Measurements from ENCODE around the gene CDH23. TPM values are rescaled to one million over a fixed set of nuclear protein-coding genes. Genes with fewer than 3 reads are reported as not detected.

The CDH23 gene
- total RNA-seq, 1 experiment from 2014 or later: 0.06 TPM

- peak; percentile 36 for DNase-seq (ENCODE audit: low read depth)
Observed at GRCh38 chr10:71812016-71812912, 415.5 kb downstream of the CDH23 start.

- no peak for DNase-seq (ENCODE audit: low read depth)
Observed at GRCh38 chr10:71812913-71813590, 416.3 kb downstream of the CDH23 start.

- DNase-seq (ENCODE audit: low read depth): no peak
Observed at GRCh38 chr10:71814922-71815411, 418.2 kb downstream of the CDH23 start.

- DNase-seq (ENCODE audit: low read depth): no peak
Observed at GRCh38 chr10:71815515-71816130, 418.9 kb downstream of the CDH23 start.

GRCh38 chr10:71816421-71816851 is 419.7 kb downstream of the CDH23 start:
- no peak for DNase-seq (ENCODE audit: low read depth)

GRCh38 chr10:71816936-71817618 is 420.4 kb downstream of the CDH23 start:
- no peak for DNase-seq (ENCODE audit: low read depth)

- DNase-seq (ENCODE audit: low read depth): no peak
Observed at GRCh38 chr10:71817831-71818655, 421.3 kb downstream of the CDH23 start.

- no peak for DNase-seq (ENCODE audit: low read depth)
Observed at GRCh38 chr10:71818674-71819260, 422.0 kb downstream of the CDH23 start.

- DNase-seq (ENCODE audit: low read depth): no peak
Observed at GRCh38 chr10:71819441-71819861, 422.7 kb downstream of the CDH23 start.

- no peak for DNase-seq (ENCODE audit: low read depth)
Observed at GRCh38 chr10:71819985-71820384, 423.3 kb downstream of the CDH23 start.

GRCh38 chr10:71820966-71821365 is 424.2 kb downstream of the CDH23 start:
- DNase-seq (ENCODE audit: low read depth): no peak

- DNase-seq (ENCODE audit: low read depth): peak; percentile 68
Observed at GRCh38 chr10:71821909-71822763, 425.4 kb downstream of the CDH23 start.

GRCh38 chr10:71823356-71823755 is 426.6 kb downstream of the CDH23 start:
- DNase-seq (ENCODE audit: low read depth): no peak

- DNase-seq (ENCODE audit: low read depth): no peak
Observed at GRCh38 chr10:71824333-71824732, 427.6 kb downstream of the CDH23 start.

- DNase-seq (ENCODE audit: low read depth): no peak
Observed at GRCh38 chr10:71825217-71825616, 428.5 kb downstream of the CDH23 start.

GRCh38 chr10:71827852-71828251 is 431.1 kb downstream of the CDH23 start:
- DNase-seq (ENCODE audit: low read depth): no peak

- no peak for DNase-seq (ENCODE audit: low read depth)
Observed at GRCh38 chr10:71828702-71829101, 432.0 kb downstream of the CDH23 start.

- no peak for DNase-seq (ENCODE audit: low read depth)
Observed at GRCh38 chr10:71829171-71829570, 432.5 kb downstream of the CDH23 start.

GRCh38 chr10:71829896-71830295 is 433.2 kb downstream of the CDH23 start:
- no peak for DNase-seq (ENCODE audit: low read depth)
